ENCODE results near the gene CHURC1. TPM values are rescaled to one million over a fixed set of nuclear protein-coding genes. Genes with fewer than 3 reads are reported as not detected.

The CHURC1 gene
- total and polyA plus RNA-seq, 11 donors: 51.0 to 106 (median 72.3) TPM

- intact Hi-C loops (cut with DNase I): loop anchor here in 6 of 10 donors (2.0 to 10.0 kb wide), 5 partner anchors 63 to 211 kb away; no protein-coding TSS in a partner anchor
Observed at GRCh38 chr14:64885559-64885958, 28.7 kb upstream of the CHURC1 start.

GRCh38 chr14:64889352-64889751, 24.9 kb upstream of the CHURC1 start:
- no peaks in the 10 kb centered on the region for H3K9me3 ChIP-seq
- DNase-seq (no peak), ATAC-seq (no peak)
- peaks cover 0 to 10% (median 0%) of the 10 kb centered on the region in 9 donors for H3K27me3 ChIP-seq
- no peak overlapping the region for H3K4me3 ChIP-seq
- 87 to 97% (median 92%) methylated on average over 6 of the region's 6 CpGs for WGBS, 4 donors
- no peaks in the 10 kb centered on the region for H3K4me1 ChIP-seq
- TF ChIP-seq POLR2A (IDR thresholded peaks at IDR 0.05) (no peak), CTCF (IDR thresholded peaks at IDR 0.05) (no peak)
- H3K27ac ChIP-seq: no peak overlapping the region
- intact Hi-C loops (cut with DNase I): loop anchor here in 6 of 10 donors (5.0 to 10.0 kb wide), 4 partner anchors 67 to 215 kb away; no protein-coding TSS in a partner anchor
- H3K36me3 ChIP-seq: no peaks in the 10 kb centered on the region

More at GRCh38 chr14:64885559-64885958, 28.7 kb upstream of the CHURC1 start:
- peaks cover 0 to 7% (median 3%) of the 10 kb centered on the region in 12 donors for H3K4me1 ChIP-seq
- no peaks in the 10 kb centered on the region for H3K36me3 ChIP-seq
- H3K27me3 ChIP-seq: peaks cover 0 to 28% (median 4%) of the 10 kb centered on the region in 9 donors
- H3K27ac ChIP-seq: no peak overlapping the region
- TF ChIP-seq POLR2A (IDR thresholded peaks at IDR 0.05): no peak
- no peak for TF ChIP-seq CTCF (IDR thresholded peaks at IDR 0.05)
- no peak for ATAC-seq
- no peak overlapping the region for H3K4me3 ChIP-seq
- no peaks in the 10 kb centered on the region for H3K9me3 ChIP-seq
- 91 to 96% (median 94%) methylated on average over 2 of the region's 2 CpGs for WGBS, 4 donors
- DNase-seq: no peak

- ATAC-seq (no peak), DNase-seq (no peak)
- peaks cover 0 to 10% (median 0%) of the 10 kb centered on the region in 9 donors for H3K27me3 ChIP-seq
- H3K36me3 ChIP-seq: no peaks in the 10 kb centered on the region
- no peak overlapping the region for H3K27ac ChIP-seq
- H3K4me1 ChIP-seq: no peaks in the 10 kb centered on the region
- no peak for TF ChIP-seq CTCF (IDR thresholded peaks at IDR 0.05)
- no peak for TF ChIP-seq POLR2A (IDR thresholded peaks at IDR 0.05)
- H3K9me3 ChIP-seq: no peaks in the 10 kb centered on the region
- no peak overlapping the region for H3K4me3 ChIP-seq
- intact Hi-C loops (cut with DNase I): loop anchor here in 9 of 10 donors (2.0 to 10.0 kb wide), 6 partner anchors 69 to 219 kb away; no protein-coding TSS in a partner anchor
- 84 to 92% (median 88%) methylated on average over 4 of the region's 4 CpGs for WGBS, 4 donors
Observed at GRCh38 chr14:64891173-64891838, 22.9 kb upstream of the CHURC1 start.

- Histone ChIP-seq H3K4me1 (no peaks in the 10 kb centered on the region), H3K27me3 (peaks cover 0 to 10% (median 0%) of the 10 kb centered on the region in 9 donors), H3K36me3 (no peaks in the 10 kb centered on the region), H3K4me3 (no peak overlapping the region), H3K9me3 (no peaks in the 10 kb centered on the region), H3K27ac (no peak overlapping the region)
- intact Hi-C loops (cut with DNase I): loop anchor here in 9 of 10 donors (2.0 to 10.0 kb wide), 6 partner anchors 69 to 220 kb away; no protein-coding TSS in a partner anchor
- DNase-seq: peak in 1 of 5 donors; percentile 12
- 45 to 48% (median 46%) methylated on average over 2 of the region's 2 CpGs for WGBS, 4 donors
- peak in 3 of 4 donors; percentile 76 to 81 (median 79) for ATAC-seq
- TF ChIP-seq CTCF (IDR thresholded peaks at IDR 0.05) (peak; percentile 33 to 72 (median 58)), POLR2A (IDR thresholded peaks at IDR 0.05) (no peak)
Observed at GRCh38 chr14:64891839-64892375, 22.3 kb upstream of the CHURC1 start.
